Vagina (tissue), 2 donors: ENCODE measurements around the gene PAWR.

Source experiments
- POLR2A ChIP-seq, 2 donors: fragments of 450-650 bp; IDR thresholded peaks; one replicate each; pipeline ENCODE4 v1.6.1; 2017; ENCODE audit warnings: antibody characterized with exemption in 2 of 2, mild to moderate bottlenecking in 2 of 2, moderate library complexity in 2 of 2
- POLR2AphosphoS5 ChIP-seq, 2 donors: sonication (generic); formaldehyde crosslinking; IDR thresholded peaks; one replicate each; pipeline ENCODE4 v1.9.0; 2017; ENCODE audit warnings: antibody characterized with exemption in 2 of 2, mild to moderate bottlenecking in 2 of 2, low read depth in 1 of 2; ENCODE audit not compliant: insufficient read depth in 1 of 2
- TF ChIP-seq, protein P1 (sequence below), 3 experiments: fragments of 450-650 bp in 2 of 3; fragments of 200-600 bp in 1 of 3; sonication (generic) in 1 of 3; IDR thresholded peaks; one replicate each; pipeline ENCODE4 v1.5.1; 2017 to 2019; ENCODE audit warnings: antibody characterized with exemption in 3 of 3, mild to moderate bottlenecking in 2 of 3, moderate library complexity in 2 of 3

DNA sequence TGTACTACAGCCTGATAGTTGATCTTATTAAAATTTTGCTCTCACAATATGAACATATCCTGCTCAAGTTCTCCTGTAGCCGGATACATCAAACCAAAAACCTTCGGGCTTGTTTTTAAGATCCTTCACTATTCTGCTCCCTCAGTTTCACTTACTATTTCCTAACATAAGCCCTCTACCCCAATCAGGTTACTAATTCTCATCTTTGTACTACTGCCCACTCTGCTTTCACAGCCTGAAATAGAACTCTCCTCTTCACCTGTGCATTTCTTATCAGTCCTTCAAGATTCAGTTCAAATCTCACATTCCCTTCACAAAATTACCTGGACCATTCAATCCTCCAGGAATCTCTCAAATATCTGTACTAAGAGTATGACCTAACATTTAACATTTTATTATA is 14.2 kb downstream of the PAWR start:
- TF ChIP-seq, protein P1, sequence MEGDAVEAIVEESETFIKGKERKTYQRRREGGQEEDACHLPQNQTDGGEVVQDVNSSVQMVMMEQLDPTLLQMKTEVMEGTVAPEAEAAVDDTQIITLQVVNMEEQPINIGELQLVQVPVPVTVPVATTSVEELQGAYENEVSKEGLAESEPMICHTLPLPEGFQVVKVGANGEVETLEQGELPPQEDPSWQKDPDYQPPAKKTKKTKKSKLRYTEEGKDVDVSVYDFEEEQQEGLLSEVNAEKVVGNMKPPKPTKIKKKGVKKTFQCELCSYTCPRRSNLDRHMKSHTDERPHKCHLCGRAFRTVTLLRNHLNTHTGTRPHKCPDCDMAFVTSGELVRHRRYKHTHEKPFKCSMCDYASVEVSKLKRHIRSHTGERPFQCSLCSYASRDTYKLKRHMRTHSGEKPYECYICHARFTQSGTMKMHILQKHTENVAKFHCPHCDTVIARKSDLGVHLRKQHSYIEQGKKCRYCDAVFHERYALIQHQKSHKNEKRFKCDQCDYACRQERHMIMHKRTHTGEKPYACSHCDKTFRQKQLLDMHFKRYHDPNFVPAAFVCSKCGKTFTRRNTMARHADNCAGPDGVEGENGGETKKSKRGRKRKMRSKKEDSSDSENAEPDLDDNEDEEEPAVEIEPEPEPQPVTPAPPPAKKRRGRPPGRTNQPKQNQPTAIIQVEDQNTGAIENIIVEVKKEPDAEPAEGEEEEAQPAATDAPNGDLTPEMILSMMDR (IDR thresholded peaks at IDR 0.05), result no peak
- TF ChIP-seq POLR2AphosphoS5 (IDR thresholded peaks at IDR 0.05; ENCODE audit: insufficient read depth in 1 of 2, low read depth in 1 of 2) (no peak), POLR2A (IDR thresholded peaks at IDR 0.05) (no peak)
